GM18907 (cell line): ENCODE results near the gene CEP63.

Experiments
- ATAC-seq: cut with Tn5 transposase; IDR thresholded peaks from one replicate; pipeline ENCODE4 v1.9.1; 2021; ENCODE audit warnings: mild to moderate bottlenecking, moderate library complexity; ENCODE audit not compliant: unreplicated experiment

CEP63 gene

GRCh38 chr3:134485718-134486576 is at the start of gene CEP63, which contains the start of gene ANAPC13:
Gene CEP63 (plus strand): TSS chr3:134486057. CDS start chr3:134495321, 9,264 bp downstream.
Gene ANAPC13 (minus strand): TSS chr3:134485985. CDS start chr3:134482904, 3,081 bp downstream.
- ATAC-seq, result peak; percentile 83

GRCh38 chr3:134437211-134437752 is 48.6 kb upstream of the CEP63 start:
- no peak for ATAC-seq

- no peak for ATAC-seq
Measured at GRCh38 chr3:134441321-134441720, 44.5 kb upstream of the CEP63 start.

DNA sequence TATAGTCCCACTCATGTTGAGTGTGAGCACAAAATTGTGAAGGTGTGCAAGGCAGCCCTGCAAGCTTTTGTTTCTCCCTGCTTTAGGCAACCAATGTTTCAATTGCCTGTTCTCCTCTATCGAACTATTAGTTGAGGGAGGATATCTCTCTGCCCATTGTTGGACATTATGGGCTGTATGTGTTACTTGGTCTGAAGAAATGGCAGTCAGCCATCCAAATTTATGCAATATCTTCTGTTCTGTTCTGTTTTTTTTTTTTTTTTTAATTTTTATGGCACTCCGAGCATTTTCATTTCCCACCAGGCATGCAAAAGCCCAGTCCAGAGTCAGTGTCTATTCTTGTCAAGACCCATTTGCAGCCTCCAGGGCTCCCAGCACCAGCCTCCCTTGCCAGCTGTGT is 44.0 kb upstream of the CEP63 start:
- ATAC-seq, result no peak

DNA sequence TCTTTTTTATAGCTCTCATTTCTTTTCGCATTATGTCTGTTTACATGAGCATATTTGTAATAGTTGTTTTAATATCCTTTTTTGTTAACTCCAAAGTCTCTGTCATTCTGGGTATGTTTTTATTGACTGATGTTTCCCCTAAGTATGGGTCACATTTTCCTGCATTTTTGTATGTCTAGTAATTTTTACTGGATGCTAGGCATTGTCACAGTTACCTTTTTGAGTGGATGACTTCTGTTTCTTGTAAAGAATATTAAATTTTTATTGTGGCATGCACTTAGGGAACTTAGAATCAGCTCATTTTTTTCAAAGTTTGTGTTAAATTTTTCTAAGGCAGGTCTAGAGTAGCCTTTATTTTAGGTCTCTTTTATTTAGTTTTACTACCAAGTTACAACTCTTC is 40.8 kb upstream of the CEP63 start:
- no peak for ATAC-seq

DNA sequence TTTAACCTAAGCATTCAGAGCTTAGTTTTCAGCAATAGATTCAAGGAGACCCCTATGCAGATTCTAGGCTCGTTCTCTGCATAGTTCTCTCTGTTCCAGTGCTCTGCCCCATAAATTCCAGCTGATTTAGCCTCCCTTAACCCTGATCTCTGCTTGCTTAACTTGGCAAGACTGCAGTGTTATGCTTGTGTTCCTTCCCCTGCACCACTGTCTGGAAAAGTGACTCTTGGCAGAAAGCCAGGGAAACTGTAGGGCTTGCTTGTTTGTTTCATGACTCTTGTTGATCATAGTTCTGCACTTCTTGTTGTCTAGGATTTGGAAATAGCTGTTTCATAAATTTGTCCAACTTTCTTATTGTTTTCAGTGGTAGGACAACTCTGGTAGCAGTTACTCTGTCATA is 40.2 kb upstream of the CEP63 start:
- no peak for ATAC-seq

DNA sequence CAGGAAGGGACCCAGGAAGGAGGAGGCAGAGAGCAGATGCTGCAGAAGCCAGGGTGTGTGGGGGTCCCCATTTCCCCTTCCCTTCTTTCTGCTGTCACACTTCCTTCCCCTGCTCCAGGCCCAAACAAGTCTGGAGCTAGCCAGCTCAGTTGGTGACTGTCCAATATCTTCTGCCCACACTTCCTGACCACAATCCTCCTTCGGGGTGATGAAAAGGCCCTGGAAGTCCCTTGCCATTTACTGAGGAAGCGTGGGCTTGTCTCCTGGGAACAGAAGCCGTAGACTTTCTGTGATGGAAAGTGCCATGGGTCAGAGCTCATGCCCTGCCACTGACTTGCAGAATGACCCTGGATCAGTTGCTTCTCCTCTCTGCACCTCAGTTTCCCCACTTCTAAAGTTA is 39.1 kb upstream of the CEP63 start:
- ATAC-seq, result no peak

DNA sequence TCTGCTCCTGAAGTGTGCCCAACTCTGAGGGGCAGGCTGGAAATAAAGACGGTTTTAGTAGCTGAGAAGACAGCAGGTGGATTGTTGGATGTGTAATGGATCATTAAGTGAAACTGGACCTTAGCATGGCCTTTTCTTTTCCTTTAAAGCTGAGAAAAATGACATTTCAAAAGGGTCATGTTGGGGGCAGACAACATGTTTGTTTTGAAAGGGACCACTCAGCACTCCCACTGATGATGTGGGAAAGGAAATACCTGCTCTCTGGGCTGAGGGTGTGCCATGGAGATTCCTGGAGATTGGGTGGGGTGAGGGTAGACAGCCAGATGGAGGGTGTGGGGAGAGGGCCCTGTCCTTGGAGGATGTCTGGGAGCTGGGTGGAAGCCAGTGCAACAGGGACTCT is 38.5 kb upstream of the CEP63 start:
- ATAC-seq, result no peak

GRCh38 chr3:134448664-134449063 is 37.2 kb upstream of the CEP63 start:
- no peak for ATAC-seq

DNA sequence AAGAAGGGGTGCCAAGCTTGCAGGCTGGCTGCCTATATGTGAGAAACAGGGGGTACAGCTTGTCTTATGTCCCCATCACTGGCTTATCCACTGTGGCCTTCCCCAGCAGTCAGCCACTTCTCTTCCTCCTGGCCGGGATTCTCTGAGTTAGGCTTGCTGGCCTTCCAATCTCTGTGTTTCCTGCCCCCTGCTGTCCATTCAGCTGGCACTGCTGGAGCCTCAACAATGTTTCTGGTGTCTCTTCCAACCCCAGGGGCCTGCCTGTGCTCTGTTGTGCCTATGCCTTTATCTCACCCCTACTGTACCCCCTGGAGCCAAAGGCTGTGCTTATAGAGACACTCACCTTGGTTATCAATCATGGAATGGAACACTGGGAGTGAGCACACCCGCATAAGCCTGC is 36.6 kb upstream of the CEP63 start:
- ATAC-seq, result no peak

- ATAC-seq, result no peak
Measured at GRCh38 chr3:134449951-134450350, 35.9 kb upstream of the CEP63 start.

GRCh38 chr3:134453631-134454030 is 32.2 kb upstream of the CEP63 start:
- no peak for ATAC-seq

GRCh38 chr3:134457376-134458074 is 28.3 kb upstream of the CEP63 start:
- no peak for ATAC-seq

GRCh38 chr3:134458406-134458945 is 27.4 kb upstream of the CEP63 start:
- ATAC-seq, result no peak

GRCh38 chr3:134459562-134459961 is 26.3 kb upstream of the CEP63 start:
- ATAC-seq, result no peak

- ATAC-seq, result no peak
Measured at GRCh38 chr3:134460965-134461364, 24.9 kb upstream of the CEP63 start.

GRCh38 chr3:134462331-134462941 is 23.4 kb upstream of the CEP63 start:
- ATAC-seq, result no peak

GRCh38 chr3:134463676-134464063 is 22.2 kb upstream of the CEP63 start:
- no peak for ATAC-seq

DNA sequence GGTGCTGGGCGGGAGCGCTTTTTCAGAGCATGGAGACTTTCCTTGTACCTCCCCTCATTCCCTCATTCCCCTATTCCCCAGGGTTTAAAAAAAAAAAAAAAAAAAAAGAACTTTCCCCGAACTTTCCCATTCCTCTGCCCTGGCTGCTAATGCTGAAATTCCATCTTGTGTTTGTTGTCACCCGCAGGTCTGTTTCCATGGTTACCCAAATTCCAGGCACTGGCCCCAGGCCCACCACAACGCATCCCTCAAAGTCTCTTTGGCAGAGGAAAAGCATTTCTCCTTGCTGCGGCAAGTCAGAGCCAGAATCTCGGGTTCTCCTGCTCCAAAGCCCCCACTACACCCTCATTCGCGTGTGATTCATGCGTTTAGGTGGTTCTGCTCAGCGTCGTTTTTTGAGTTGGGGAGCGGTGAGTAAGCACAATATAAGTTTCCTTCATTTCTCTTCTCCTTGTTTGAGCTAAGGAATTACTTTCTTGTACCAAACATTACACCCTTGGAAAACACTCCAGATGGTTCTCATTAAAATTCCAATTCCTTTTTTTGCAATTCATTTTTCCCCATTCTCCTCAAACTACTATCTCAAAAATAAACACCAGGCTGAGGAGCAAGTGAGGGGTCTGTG is 21.7 kb upstream of the CEP63 start:
- ATAC-seq, result no peak

DNA sequence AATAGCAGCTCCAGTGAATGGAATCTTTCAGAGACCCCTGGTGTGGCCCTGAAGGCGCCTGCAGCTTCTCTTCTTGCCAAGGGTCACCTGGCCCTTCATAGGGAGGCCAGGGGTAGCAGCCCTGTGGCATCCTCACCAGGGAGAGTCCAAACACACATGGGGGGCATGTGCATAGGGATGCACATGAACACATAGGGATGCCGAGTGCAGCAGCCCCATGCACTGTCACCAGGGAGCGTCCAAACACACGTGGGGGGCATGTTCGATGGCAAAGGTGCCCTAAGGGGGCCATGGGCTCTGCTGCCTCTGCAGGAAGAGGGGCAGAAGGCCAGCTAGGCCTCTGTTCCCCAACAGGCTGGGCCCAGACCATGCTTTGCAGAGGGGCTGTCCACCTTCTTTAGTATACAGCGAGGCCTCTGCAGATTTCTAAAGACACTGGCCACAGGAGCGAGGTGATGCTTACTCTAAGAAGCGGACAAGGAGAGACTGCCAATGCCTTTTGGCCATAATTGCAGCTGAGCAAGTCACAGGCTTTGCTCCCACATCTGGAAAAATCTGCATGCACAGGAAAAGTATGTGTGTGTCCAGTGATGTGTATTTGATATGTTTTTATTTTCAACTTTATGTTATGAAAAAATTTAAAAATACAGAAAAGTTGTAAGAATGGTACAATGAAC is 21.0 kb upstream of the CEP63 start:
- ATAC-seq, result no peak
